Measurements from ENCODE around the gene TRABD2B. TPM values are rescaled to one million over a fixed set of nuclear protein-coding genes. Genes with fewer than 3 reads are reported as not detected.

TRABD2B gene
- total RNA-seq, 1 experiment from 2014 or later: 0.05 TPM

DNA sequence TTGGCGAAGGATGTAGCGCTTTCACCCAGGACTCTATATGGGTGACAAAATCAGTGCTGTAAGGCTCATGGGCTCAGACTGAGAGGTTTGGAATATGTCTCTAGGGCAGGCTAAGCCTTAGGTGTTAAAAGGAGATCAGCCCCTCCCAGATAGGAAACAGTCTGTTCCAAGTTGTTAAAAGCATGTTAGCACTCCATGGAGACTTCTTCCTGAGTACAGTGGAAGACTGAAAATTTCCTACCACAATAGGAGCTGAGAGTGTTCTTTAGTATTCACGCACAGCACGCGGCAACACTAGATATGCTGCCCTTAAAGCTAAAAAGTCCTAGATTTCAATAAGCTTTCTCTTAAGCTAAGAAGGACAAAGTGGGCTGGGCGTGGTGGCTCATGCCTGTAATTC is 122.1 kb downstream of the TRABD2B start:
- RAD21 ChIA-PET (ENCODE audit: low non-redundant PET in 1 of 2, low total read pairs in 2 of 2, uncharacterized antibody in 2 of 2, unreplicated experiment in 2 of 2): interaction anchor here in 1 of 2 experiments (0.7 kb wide), 1 partner anchor 16 kb away, joined by 6 read pairs; no protein-coding TSS in a partner anchor
- H3K9me2 ChIP-seq (ENCODE audit: insufficient read depth): no peaks in the 10 kb centered on the region
- no peak overlapping the region for H3K9ac ChIP-seq (ENCODE audit: low read length)
- H3K4me2 ChIP-seq (ENCODE audit: low read length): no peak overlapping the region
- TF ChIP-seq CEBPB (IDR thresholded peaks at IDR 0.05; ENCODE audit: low read depth): no peak
- no peak for TF ChIP-seq EGR1 (IDR thresholded peaks at IDR 0.05; ENCODE audit: low read depth)
- no peak for TF ChIP-seq SRF (IDR thresholded peaks at IDR 0.05; ENCODE audit: low read depth)
- TF ChIP-seq CBX3 (IDR thresholded peaks at IDR 0.05; ENCODE audit: low read depth): no peak
- TF ChIP-seq, protein P1, sequence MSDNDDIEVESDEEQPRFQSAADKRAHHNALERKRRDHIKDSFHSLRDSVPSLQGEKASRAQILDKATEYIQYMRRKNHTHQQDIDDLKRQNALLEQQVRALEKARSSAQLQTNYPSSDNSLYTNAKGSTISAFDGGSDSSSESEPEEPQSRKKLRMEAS (IDR thresholded peaks at IDR 0.05): no peak
- TF ChIP-seq, protein P2, sequence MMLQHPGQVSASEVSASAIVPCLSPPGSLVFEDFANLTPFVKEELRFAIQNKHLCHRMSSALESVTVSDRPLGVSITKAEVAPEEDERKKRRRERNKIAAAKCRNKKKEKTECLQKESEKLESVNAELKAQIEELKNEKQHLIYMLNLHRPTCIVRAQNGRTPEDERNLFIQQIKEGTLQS (IDR thresholded peaks at IDR 0.05): no peak
- TF ChIP-seq RAD21 (IDR thresholded peaks at IDR 0.05; ENCODE audit: low read depth): no peak
- no peak for TF ChIP-seq ZNF274 (IDR thresholded peaks at IDR 0.05; ENCODE audit: low read depth, low read length)
- TF ChIP-seq, protein P3, sequence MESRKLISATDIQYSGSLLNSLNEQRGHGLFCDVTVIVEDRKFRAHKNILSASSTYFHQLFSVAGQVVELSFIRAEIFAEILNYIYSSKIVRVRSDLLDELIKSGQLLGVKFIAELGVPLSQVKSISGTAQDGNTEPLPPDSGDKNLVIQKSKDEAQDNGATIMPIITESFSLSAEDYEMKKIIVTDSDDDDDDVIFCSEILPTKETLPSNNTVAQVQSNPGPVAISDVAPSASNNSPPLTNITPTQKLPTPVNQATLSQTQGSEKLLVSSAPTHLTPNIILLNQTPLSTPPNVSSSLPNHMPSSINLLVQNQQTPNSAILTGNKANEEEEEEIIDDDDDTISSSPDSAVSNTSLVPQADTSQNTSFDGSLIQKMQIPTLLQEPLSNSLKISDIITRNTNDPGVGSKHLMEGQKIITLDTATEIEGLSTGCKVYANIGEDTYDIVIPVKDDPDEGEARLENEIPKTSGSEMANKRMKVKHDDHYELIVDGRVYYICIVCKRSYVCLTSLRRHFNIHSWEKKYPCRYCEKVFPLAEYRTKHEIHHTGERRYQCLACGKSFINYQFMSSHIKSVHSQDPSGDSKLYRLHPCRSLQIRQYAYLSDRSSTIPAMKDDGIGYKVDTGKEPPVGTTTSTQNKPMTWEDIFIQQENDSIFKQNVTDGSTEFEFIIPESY (IDR thresholded peaks at IDR 0.05; ENCODE audit: extremely low read depth, insufficient replicate concordance, low read length): no peak
- no peak for TF ChIP-seq POLR2AphosphoS5 (IDR thresholded peaks at IDR 0.05; ENCODE audit: low read depth, low read length)
- TF ChIP-seq ZFX (IDR thresholded peaks at IDR 0.05): no peak
- no peak for TF ChIP-seq TCF7L2 (IDR thresholded peaks at IDR 0.05; ENCODE audit: borderline replicate concordance, extremely low read depth, insufficient read depth, insufficient read length)
- TF ChIP-seq JUND (IDR thresholded peaks at IDR 0.05): no peak
- TF ChIP-seq SIN3A (IDR thresholded peaks at IDR 0.05; ENCODE audit: low read depth): no peak
- TF ChIP-seq YY1 (IDR thresholded peaks at IDR 0.05; ENCODE audit: extremely low read depth, insufficient replicate concordance, low read depth, low read length): no peak
- TF ChIP-seq, protein P4, sequence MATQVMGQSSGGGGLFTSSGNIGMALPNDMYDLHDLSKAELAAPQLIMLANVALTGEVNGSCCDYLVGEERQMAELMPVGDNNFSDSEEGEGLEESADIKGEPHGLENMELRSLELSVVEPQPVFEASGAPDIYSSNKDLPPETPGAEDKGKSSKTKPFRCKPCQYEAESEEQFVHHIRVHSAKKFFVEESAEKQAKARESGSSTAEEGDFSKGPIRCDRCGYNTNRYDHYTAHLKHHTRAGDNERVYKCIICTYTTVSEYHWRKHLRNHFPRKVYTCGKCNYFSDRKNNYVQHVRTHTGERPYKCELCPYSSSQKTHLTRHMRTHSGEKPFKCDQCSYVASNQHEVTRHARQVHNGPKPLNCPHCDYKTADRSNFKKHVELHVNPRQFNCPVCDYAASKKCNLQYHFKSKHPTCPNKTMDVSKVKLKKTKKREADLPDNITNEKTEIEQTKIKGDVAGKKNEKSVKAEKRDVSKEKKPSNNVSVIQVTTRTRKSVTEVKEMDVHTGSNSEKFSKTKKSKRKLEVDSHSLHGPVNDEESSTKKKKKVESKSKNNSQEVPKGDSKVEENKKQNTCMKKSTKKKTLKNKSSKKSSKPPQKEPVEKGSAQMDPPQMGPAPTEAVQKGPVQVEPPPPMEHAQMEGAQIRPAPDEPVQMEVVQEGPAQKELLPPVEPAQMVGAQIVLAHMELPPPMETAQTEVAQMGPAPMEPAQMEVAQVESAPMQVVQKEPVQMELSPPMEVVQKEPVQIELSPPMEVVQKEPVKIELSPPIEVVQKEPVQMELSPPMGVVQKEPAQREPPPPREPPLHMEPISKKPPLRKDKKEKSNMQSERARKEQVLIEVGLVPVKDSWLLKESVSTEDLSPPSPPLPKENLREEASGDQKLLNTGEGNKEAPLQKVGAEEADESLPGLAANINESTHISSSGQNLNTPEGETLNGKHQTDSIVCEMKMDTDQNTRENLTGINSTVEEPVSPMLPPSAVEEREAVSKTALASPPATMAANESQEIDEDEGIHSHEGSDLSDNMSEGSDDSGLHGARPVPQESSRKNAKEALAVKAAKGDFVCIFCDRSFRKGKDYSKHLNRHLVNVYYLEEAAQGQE (IDR thresholded peaks at IDR 0.05; ENCODE audit: low read depth): no peak
- no peak for TF ChIP-seq ELF1 (IDR thresholded peaks at IDR 0.05; ENCODE audit: borderline replicate concordance, low read depth)
- TF ChIP-seq, protein P5, sequence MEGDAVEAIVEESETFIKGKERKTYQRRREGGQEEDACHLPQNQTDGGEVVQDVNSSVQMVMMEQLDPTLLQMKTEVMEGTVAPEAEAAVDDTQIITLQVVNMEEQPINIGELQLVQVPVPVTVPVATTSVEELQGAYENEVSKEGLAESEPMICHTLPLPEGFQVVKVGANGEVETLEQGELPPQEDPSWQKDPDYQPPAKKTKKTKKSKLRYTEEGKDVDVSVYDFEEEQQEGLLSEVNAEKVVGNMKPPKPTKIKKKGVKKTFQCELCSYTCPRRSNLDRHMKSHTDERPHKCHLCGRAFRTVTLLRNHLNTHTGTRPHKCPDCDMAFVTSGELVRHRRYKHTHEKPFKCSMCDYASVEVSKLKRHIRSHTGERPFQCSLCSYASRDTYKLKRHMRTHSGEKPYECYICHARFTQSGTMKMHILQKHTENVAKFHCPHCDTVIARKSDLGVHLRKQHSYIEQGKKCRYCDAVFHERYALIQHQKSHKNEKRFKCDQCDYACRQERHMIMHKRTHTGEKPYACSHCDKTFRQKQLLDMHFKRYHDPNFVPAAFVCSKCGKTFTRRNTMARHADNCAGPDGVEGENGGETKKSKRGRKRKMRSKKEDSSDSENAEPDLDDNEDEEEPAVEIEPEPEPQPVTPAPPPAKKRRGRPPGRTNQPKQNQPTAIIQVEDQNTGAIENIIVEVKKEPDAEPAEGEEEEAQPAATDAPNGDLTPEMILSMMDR (IDR thresholded peaks at IDR 0.05 in 2 of 3, conservative IDR thresholded peaks at IDR 0.05 in 1 of 3; ENCODE audit: borderline replicate concordance in 1 of 3, insufficient read depth in 1 of 3, low read depth in 2 of 3, low read length in 2 of 3): no peak
- intact Hi-C loops (cut with micrococcal nuclease): no loop called here
- peaks cover 7 to 13% of the 10 kb centered on the region in 2 experiments for H3K4me1 ChIP-seq (ENCODE audit: control insufficient read depth in 1 of 2, insufficient read depth in 2 of 2, low read length in 2 of 2)
- H3K27me3 ChIP-seq (ENCODE audit: insufficient read depth, low read length): no peaks in the 10 kb centered on the region; the same call in 1 of the 2 replicates
- no peaks in the 10 kb centered on the region for H3K36me3 ChIP-seq (ENCODE audit: control insufficient read depth in 1 of 2, insufficient read depth in 2 of 2, low read length in 2 of 2)
- POLR2A ChIA-PET: no interaction called here
- H4K20me1 ChIP-seq (ENCODE audit: insufficient read depth): no peaks in the 10 kb centered on the region
- no peak overlapping the region for H2AFZ ChIP-seq (ENCODE audit: low read depth, low read length, poor library complexity, severe bottlenecking)
- no peak overlapping the region for H3K4me3 ChIP-seq (replicated peaks in 1 of 2; ENCODE audit: low read depth in 1 of 2, low read length in 2 of 2)
- no peak overlapping the region for H3K27ac ChIP-seq (ENCODE audit: low read depth, low read length)
- BruUV-seq (replicated peaks): no TSS peak
- ATAC-seq (no peak), DNase-seq (ENCODE audit: low read depth, low spot score) (no peak)
- H3K79me2 ChIP-seq (ENCODE audit: insufficient read depth, low read length): no peaks in the 10 kb centered on the region
- CTCF ChIA-PET: no interaction called here
- H3K9me3 ChIP-seq (ENCODE audit: control insufficient read depth in 1 of 2, insufficient read depth in 1 of 2, low read depth in 1 of 2, low read length in 2 of 2): no peaks in the 10 kb centered on the region

Measured in HCT116 (cell line).